ENCODE data around the gene HGF. TPM values are rescaled to one million over a fixed set of nuclear protein-coding genes. Genes with fewer than 3 reads are reported as not detected.

Gene HGF
- total and polyA plus RNA-seq, 10 of the 15 experiments (the other 5 are each of a cell fraction or from before 2014, with no cell fraction given) = 0.10 to 1.7 (median 0.99) TPM

DNA sequence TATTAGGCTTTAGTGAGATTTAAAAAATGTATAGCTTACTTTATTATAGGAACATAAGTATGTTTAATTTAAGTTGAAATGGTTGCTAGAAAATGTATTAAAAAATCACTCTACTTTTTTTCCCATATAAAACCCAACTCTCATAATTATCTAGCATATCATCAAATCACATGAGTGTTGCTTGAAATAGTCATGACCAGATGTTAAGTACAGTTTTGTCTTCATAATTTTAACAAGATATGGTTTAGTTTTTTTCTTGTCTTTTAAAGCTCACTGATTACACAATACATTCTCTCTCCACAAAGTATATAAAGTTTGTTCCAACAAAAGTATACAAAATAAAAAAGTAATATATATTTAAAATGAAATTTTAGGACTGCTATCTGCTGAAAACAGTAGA is 82.8 kb downstream of the HGF start (continued):
- TF ChIP-seq ATF7 (IDR thresholded peaks at IDR 0.05; ENCODE audit: low read depth) = no peak

DNA sequence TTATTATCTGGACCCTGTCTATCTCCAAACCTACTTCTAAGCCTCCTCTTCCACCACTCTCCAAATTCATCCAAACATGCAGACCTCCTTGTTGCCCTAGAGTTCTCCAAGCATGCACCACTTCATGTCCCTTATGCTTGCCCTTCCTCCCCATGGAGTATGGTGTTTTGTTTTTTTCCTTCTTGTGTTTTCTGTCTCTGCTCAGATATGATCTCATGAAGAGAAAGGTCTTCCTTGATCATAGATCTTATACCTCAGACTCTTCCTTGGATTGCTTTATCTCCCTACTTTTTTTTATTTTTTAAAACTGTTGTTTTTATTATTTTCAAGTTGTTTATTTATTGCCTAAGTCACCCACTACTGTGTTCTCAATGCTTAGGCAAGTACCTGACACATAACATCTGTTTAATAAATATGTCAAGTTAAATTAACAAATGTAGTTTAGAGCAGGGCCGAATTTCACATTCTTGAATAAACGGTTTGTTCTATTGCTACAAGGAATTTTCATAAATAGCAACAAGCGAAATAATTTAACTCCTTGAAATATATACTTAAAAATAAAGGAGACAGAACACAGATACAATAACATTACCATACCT is 84.5 kb downstream of the HGF start:
- ChIA-PET SMC1A (ENCODE audit: uncharacterized antibody, unreplicated experiment) (interaction anchor here (0.5 to 1.7 kb wide), 12 partner anchors 8 to 400 kb away, joined by 4 to 11 read pairs (median 6); no protein-coding TSS in a partner anchor), POLR2A (interaction anchor here (0.5 to 1.1 kb wide), 6 partner anchors 8 to 68 kb away, joined by 3 to 6 read pairs (median 3); no protein-coding TSS in a partner anchor), RAD21 (ENCODE audit: unreplicated experiment) (interaction anchor here (1.0 to 1.7 kb wide), 10 partner anchors 8 to 190 kb away, joined by 3 to 19 read pairs (median 4); no protein-coding TSS in a partner anchor), CTCF (interaction anchor here (0.6 to 1.3 kb wide), 3 partner anchors 11 to 30 kb away, joined by 3 read pairs; no protein-coding TSS in a partner anchor)
- no peak overlapping the region for H3K4me3 ChIP-seq
- H3K9ac ChIP-seq (ENCODE audit: control insufficient read depth, insufficient read depth, low read length) = no peak overlapping the region
- H4K20me1 ChIP-seq (ENCODE audit: control insufficient read depth, insufficient read depth) = no peaks in the 10 kb centered on the region
- no peak overlapping the region for H3K27ac ChIP-seq (ENCODE audit: control insufficient read depth, insufficient read depth)
- H2AFZ ChIP-seq (ENCODE audit: control insufficient read depth, low read depth, low read length) = peak overlapping the region; percentile 15; the same call in 1 of the 2 replicates
- DNase-seq (ENCODE audit: low read depth, low spot score) (no peak), ATAC-seq (no peak; the same call in 2 of the 3 replicates), FAIRE-seq (no peak)
- no peaks in the 10 kb centered on the region for H3K36me3 ChIP-seq (ENCODE audit: control insufficient read depth in 2 of 2, insufficient read depth in 2 of 2, low read length in 1 of 2)
- whole genome bisulfite sequencing (ENCODE audit: insufficient coverage, insufficient replicate concordance, low lambda C conversion rate, missing lambda C conversion rate) = 5% methylated on average over 3 of the region's 3 CpGs
- H3K9me3 ChIP-seq (replicated peaks; ENCODE audit: control insufficient read depth, insufficient read depth, low read length) = no peaks in the 10 kb centered on the region
- in situ Hi-C loops (cut with MboI) = no loop called here
- H3K4me2 ChIP-seq (ENCODE audit: control insufficient read depth, insufficient read depth) = no peak overlapping the region
- H3K4me1 ChIP-seq (ENCODE audit: control insufficient read depth, insufficient read depth, low read length) = peaks cover under 1% of the 10 kb centered on the region; the same call in 1 of the 2 replicates
- no TSS peak for BruUV-seq (replicated peaks)
- intact Hi-C loops (cut with micrococcal nuclease; ENCODE audit: unreplicated experiment) = no loop called here
- no peaks in the 10 kb centered on the region for H3K79me2 ChIP-seq (ENCODE audit: control insufficient read depth, insufficient read depth, low read length)
- no peaks in the 10 kb centered on the region for H3K27me3 ChIP-seq (replicated peaks in 1 of 2; ENCODE audit: control insufficient read depth in 2 of 2, insufficient read depth in 2 of 2, low read length in 1 of 2)
- no peak for TF ChIP-seq RFX5 (IDR thresholded peaks at IDR 0.05; ENCODE audit: low read depth, low read length)
- TF ChIP-seq TCF7 (IDR thresholded peaks at IDR 0.05; ENCODE audit: borderline replicate concordance) = no peak
- TF ChIP-seq, protein P1, sequence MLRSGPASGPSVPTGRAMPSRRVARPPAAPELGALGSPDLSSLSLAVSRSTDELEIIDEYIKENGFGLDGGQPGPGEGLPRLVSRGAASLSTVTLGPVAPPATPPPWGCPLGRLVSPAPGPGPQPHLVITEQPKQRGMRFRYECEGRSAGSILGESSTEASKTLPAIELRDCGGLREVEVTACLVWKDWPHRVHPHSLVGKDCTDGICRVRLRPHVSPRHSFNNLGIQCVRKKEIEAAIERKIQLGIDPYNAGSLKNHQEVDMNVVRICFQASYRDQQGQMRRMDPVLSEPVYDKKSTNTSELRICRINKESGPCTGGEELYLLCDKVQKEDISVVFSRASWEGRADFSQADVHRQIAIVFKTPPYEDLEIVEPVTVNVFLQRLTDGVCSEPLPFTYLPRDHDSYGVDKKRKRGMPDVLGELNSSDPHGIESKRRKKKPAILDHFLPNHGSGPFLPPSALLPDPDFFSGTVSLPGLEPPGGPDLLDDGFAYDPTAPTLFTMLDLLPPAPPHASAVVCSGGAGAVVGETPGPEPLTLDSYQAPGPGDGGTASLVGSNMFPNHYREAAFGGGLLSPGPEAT (IDR thresholded peaks at IDR 0.05; ENCODE audit: low read depth) = 0 out of 2 replicates have a peak, but pooled peaks have one; percentile 1
- TF ChIP-seq HDGF (IDR thresholded peaks at IDR 0.05) = peak; percentile 79; the same call in 1 of the 2 replicates
- TF ChIP-seq JUNB (IDR thresholded peaks at IDR 0.05) = no peak
- TF ChIP-seq, protein P2, sequence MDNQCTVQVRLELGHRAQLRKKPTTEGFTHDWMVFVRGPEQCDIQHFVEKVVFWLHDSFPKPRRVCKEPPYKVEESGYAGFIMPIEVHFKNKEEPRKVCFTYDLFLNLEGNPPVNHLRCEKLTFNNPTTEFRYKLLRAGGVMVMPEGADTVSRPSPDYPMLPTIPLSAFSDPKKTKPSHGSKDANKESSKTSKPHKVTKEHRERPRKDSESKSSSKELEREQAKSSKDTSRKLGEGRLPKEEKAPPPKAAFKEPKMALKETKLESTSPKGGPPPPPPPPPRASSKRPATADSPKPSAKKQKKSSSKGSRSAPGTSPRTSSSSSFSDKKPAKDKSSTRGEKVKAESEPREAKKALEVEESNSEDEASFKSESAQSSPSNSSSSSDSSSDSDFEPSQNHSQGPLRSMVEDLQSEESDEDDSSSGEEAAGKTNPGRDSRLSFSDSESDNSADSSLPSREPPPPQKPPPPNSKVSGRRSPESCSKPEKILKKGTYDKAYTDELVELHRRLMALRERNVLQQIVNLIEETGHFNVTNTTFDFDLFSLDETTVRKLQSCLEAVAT (IDR thresholded peaks at IDR 0.05) = peak; percentile 40; the same call in 1 of the 2 replicates
- TF ChIP-seq NFYB (IDR thresholded peaks at IDR 0.05; ENCODE audit: insufficient read depth, low read depth, low read length) = no peak
- TF ChIP-seq, protein P3, sequence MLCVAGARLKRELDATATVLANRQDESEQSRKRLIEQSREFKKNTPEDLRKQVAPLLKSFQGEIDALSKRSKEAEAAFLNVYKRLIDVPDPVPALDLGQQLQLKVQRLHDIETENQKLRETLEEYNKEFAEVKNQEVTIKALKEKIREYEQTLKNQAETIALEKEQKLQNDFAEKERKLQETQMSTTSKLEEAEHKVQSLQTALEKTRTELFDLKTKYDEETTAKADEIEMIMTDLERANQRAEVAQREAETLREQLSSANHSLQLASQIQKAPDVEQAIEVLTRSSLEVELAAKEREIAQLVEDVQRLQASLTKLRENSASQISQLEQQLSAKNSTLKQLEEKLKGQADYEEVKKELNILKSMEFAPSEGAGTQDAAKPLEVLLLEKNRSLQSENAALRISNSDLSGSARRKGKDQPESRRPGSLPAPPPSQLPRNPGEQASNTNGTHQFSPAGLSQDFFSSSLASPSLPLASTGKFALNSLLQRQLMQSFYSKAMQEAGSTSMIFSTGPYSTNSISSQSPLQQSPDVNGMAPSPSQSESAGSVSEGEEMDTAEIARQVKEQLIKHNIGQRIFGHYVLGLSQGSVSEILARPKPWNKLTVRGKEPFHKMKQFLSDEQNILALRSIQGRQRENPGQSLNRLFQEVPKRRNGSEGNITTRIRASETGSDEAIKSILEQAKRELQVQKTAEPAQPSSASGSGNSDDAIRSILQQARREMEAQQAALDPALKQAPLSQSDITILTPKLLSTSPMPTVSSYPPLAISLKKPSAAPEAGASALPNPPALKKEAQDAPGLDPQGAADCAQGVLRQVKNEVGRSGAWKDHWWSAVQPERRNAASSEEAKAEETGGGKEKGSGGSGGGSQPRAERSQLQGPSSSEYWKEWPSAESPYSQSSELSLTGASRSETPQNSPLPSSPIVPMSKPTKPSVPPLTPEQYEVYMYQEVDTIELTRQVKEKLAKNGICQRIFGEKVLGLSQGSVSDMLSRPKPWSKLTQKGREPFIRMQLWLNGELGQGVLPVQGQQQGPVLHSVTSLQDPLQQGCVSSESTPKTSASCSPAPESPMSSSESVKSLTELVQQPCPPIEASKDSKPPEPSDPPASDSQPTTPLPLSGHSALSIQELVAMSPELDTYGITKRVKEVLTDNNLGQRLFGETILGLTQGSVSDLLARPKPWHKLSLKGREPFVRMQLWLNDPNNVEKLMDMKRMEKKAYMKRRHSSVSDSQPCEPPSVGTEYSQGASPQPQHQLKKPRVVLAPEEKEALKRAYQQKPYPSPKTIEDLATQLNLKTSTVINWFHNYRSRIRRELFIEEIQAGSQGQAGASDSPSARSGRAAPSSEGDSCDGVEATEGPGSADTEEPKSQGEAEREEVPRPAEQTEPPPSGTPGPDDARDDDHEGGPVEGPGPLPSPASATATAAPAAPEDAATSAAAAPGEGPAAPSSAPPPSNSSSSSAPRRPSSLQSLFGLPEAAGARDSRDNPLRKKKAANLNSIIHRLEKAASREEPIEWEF (IDR thresholded peaks at IDR 0.05; ENCODE audit: insufficient replicate concordance, low read depth, low read length) = peak; percentile 2
- TF ChIP-seq SP1 (IDR thresholded peaks at IDR 0.05; ENCODE audit: low read depth, low read length) = no peak
- TF ChIP-seq NFYA (IDR thresholded peaks at IDR 0.05; ENCODE audit: borderline replicate concordance, low read depth, low read length) = no peak

All from GM12878 (cell line).